HG02884 (cell line): ENCODE measurements around the gene ZNF609.

Experiments used
- ATAC-seq: cut with Tn5 transposase; IDR thresholded peaks from one replicate; pipeline ENCODE4 v1.9.1; 2021; ENCODE audit warnings: mild to moderate bottlenecking, moderate library complexity; ENCODE audit not compliant: unreplicated experiment

ZNF609 gene, protein sequence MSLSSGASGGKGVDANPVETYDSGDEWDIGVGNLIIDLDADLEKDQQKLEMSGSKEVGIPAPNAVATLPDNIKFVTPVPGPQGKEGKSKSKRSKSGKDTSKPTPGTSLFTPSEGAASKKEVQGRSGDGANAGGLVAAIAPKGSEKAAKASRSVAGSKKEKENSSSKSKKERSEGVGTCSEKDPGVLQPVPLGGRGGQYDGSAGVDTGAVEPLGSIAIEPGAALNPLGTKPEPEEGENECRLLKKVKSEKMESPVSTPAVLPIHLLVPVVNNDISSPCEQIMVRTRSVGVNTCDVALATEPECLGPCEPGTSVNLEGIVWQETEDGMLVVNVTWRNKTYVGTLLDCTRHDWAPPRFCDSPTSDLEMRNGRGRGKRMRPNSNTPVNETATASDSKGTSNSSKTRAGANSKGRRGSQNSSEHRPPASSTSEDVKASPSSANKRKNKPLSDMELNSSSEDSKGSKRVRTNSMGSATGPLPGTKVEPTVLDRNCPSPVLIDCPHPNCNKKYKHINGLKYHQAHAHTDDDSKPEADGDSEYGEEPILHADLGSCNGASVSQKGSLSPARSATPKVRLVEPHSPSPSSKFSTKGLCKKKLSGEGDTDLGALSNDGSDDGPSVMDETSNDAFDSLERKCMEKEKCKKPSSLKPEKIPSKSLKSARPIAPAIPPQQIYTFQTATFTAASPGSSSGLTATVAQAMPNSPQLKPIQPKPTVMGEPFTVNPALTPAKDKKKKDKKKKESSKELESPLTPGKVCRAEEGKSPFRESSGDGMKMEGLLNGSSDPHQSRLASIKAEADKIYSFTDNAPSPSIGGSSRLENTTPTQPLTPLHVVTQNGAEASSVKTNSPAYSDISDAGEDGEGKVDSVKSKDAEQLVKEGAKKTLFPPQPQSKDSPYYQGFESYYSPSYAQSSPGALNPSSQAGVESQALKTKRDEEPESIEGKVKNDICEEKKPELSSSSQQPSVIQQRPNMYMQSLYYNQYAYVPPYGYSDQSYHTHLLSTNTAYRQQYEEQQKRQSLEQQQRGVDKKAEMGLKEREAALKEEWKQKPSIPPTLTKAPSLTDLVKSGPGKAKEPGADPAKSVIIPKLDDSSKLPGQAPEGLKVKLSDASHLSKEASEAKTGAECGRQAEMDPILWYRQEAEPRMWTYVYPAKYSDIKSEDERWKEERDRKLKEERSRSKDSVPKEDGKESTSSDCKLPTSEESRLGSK (N-terminal part only)

DNA sequence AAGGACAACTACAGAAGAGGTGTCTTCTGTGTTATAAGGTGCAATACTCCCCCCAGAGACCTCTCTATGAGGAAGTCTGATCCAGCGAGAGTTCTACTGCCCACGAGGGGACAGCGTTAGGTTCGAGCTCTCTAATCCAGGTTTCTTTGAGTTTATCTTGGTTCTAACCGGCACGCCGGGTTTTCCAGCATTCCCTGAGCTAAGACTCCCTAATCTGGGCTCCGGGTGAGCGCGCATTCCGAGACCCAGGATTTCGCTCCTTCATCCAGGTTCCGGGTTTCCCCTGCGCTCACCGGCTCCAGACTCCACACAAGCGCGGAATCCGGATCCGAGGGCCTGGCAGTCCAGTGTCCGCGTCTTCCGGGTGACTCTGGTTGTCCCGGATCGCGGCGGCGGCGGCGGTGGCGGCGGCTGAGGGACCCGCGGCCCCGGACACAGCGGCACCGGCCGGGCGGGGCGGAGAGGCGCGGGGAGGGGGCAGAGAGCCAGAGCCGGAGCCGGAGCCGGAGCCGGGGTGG is at the start of gene ZNF609:
TSS of gene ZNF609 (plus strand) at position 373 of the 518 bp plus-strand sequence. CDS start 38,842 bp downstream, outside the sequence.
- ATAC-seq = no peak

- no peak for ATAC-seq
Observed at GRCh38 chr15:64412216-64412615, 48.2 kb upstream of the ZNF609 start.

- ATAC-seq = no peak
Observed at GRCh38 chr15:64422697-64423096, 37.7 kb upstream of the ZNF609 start.

DNA sequence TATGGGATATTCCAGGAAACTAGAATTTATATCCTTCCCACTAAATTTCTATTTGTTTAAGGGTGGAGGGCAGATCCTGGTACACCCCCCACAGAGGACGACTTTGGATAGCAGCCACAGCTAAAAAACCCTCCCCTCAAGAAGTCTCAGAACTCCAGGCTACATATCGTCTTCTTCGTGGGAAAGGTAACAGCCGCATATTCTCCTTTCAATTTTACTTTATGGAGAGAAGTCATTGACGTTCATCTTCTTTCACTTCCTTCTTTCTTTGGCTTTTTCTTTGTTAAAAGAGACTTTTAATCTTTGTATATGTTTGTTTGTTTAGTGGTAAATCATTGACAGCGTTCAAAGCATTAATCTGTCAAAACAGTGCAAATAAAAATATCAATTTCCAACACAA is 36.4 kb upstream of the ZNF609 start:
- no peak for ATAC-seq

DNA sequence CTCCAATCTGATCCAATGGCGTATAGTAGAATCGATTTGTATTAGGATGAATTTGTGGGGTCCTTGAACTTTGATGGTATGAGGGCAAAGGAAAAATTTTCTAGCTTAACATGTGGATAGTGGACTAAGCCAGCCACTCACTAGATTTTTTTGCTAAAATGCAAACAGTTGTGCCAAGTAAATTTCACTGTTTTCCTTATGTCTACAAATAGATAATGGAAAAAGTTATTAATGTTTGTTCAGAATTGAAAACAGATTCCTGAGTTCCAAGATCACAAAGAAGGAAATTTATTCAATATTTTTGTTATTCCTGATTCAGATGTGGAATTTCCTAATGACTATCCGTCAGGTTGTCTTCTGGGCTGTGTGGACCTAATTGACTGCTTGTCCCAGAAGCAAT is 35.2 kb upstream of the ZNF609 start:
- no peak for ATAC-seq

DNA sequence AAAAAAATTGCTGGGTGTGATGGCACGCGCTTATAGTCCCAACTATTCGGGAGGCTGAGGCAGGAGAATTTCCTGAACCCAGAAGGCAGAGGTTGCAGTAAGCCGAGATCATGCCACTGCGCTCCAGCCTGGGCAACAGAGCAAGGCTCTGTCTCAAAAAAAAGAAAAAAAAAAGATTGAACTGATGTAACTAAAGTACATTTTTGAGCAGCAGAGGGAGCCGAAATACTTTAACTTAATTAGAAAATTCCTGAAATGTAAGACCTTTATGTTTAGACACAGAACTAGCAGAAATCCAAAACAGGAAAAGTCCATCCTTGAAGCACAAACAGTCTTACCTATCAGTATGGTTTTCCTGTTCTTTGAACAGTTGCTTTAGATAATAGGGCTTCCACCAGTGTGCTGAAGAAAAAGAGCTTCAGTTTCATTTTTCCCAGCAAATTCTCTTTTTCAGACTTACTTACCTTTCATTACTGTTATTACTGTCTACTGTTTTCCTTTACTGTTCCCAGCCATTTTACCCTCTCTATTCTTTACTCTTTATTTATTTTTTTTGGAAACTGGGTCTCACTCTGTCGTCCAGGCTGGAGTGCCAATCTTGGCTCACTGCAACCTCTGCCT is 33.4 kb upstream of the ZNF609 start:
- no peak for ATAC-seq

DNA sequence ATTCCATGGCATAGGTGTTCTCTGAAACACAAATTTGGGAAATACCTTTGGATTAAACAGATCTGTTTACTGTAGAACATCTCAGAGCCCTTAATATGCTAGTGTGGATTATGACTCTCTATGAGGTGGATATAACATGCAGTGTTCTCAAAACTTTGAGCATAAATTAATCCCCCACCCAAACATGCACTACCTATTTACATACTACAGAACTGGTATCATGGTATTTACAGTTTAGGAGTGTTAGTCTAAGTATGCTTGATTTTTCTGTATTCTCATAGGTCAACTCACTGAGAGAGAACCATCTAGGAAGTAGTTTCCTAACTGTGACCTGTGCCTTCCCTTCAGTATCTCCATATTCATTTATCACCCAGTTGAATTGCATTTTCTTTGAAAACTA is 30.9 kb upstream of the ZNF609 start:
- ATAC-seq = no peak

- no peak for ATAC-seq
Observed at GRCh38 chr15:64430000-64430735, 30.2 kb upstream of the ZNF609 start.

GRCh38 chr15:64437982-64438381 is 22.4 kb upstream of the ZNF609 start:
- no peak for ATAC-seq

- ATAC-seq = no peak
Observed at GRCh38 chr15:64438653-64439447, 21.5 kb upstream of the ZNF609 start.

DNA sequence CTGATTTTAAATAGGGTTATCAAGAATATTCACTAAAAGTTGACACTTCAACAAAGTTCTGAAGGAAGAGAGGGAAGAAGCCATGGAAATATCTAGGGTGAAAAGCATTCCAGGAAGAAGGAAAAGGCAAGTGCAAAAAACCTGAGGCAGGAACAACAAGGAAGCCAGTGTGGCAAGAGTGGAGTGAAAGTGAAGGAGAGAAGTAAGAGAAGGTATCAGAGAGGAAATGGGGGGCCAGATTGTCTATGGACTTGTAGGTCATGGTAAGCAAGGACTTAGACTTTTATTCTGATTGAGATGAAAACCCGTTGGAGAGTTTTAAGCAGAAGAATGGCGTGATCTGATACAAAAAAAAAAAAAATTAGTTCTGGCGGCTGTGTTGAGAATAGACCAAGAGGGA is 18.5 kb upstream of the ZNF609 start:
- no peak for ATAC-seq

DNA sequence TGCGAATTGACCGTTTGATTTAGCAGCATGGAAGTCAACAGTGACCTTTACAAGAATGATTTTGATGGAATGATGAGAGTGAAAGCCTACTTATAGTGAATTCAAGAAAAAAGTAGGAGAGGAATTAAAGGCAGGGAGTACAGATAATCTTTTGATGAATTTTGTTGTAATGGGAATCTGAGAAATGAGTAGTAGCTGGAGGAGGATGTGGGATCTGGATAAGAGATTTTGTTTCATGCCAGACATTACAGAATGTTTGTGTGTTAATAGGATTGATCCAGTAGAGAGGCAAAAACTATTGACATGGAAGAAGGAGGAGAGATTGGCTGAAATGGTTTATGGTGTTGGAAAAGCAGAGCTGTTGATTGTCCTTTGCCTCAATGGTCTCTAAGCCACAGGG is 17.4 kb upstream of the ZNF609 start:
- no peak for ATAC-seq

DNA sequence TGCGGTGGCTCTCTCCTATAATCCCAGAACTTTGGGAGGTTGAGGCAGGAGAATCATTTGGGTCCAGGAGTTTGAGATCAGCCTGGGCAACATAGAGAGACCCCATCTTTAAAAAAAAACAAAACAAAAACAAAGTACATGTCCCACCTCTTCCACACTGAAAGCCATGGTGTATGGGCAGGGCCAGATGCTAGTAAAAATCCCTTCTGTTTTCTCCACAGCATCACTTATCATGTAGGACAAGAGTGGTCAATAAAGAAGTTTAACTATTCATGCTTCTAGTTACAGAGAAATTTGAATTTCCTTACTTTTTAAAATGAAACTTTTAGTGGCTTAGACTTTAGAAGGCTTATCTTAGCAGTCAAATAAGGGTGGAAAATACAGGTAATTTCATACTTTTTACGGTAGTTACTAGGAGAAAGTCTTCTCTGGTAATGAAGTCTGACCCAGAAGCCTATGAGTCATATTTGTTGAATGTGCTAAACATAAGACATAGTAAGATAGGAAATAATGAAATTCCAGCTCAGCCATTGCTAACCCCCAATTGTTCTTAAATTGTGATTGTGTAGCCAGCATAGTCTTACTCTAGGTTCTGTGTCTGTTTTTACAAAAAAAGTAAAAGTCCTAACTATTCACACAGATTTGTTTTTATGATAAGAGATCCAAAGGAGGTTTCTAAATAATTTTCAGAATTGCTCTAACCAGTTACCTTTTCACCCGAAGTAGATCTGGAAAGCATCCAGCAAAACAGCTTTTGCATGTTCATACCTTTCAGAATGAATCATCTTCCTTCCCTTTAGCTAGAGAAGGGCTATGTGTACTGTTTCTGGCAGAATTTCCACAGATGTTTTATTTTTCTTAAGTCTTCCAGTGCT is 16.4 kb upstream of the ZNF609 start:
- ATAC-seq = peak; percentile 65

DNA sequence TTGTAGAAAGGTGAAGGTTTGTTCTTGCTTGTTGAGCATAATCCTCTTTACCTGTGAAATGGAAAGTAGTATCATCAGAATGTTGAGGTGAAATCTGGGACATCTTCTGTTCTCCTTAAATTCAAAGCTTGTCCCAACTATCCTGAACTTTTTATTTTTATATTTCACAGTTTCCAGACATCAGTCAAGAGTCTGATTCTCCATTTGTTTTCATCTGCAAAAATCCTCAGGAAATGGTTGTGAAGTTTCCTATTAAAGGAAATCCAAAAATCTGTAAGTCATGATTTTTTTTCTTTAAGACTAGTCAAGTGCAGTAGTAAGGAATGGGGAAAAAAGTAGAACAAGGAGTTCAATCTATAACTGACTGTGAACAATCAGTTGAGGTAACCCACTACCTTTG is 15.5 kb upstream of the ZNF609 start:
- no peak for ATAC-seq

GRCh38 chr15:64447536-64448315 is 12.7 kb upstream of the ZNF609 start:
- ATAC-seq = no peak

DNA sequence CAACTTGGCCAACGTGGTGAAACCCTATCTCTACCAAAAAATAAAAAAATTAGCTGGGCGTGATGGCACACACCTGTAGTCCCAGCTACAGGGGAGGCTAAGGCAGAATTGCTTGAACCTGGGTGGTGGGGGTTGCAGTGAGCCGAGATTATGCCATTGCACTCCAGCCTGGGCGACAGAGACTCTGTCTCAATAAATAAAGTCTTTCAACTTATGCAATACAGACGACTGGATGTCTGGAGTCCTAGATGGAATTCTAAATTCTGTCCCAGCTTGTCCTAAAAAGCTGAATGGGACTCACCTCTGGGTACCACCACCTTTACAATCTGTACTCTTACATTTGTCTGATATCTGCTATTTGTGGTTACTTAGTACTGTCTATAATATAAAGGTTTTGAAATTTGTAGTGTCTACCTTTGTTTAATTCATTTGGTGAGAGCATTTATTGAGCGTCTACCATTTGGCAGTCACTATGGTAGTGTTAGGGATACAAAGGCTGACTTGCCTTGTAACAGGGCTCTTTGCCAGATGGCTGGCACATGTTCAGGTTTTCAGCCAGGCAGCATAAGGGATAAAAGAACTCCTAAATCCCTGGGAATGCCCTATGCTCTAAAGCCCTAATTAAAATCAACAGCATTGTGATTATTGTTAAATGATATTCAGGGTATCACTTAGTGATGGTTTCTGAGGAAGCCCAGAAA is 7.2 kb upstream of the ZNF609 start:
- no peak for ATAC-seq

DNA sequence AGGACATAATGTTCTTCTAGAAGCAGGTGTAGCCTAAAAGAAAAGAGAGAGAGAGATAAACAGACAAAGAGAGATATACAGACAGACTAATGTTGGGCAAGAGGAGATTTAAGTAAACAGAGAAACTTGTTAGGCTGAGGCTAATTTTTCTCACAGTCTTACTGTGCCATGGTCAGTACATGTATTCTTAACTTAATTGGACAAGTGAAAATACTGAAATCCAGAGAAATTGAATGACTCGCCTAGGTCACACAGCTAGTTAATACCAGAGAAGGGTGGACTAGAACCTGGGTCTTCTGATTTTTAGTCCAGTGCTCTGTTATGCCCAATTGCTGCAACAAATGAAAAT is 6.7 kb upstream of the ZNF609 start:
- no peak for ATAC-seq
